ENCODE data around the gene OXNAD1. TPM values are rescaled to one million over a fixed set of nuclear protein-coding genes. Genes with fewer than 3 reads are reported as not detected.

The OXNAD1 gene
- total RNA-seq, 2 experiments from 2014 or later = 37.0 to 38.8 TPM

GRCh38 chr3:16222547-16222946 is 42.5 kb upstream of the OXNAD1 start:
- H3K4me3 Mint-ChIP-seq = no peak overlapping the region
- POLR2A ChIA-PET = no interaction called here
- DNase-seq (no peak), ATAC-seq (no peak)
- peaks cover 1% of the 10 kb centered on the region for H3K27me3 Mint-ChIP-seq
- H3K27ac Mint-ChIP-seq = no peak overlapping the region
- no peaks in the 10 kb centered on the region for H3K36me3 Mint-ChIP-seq (ENCODE audit: low read depth)
- H3K4me1 Mint-ChIP-seq (ENCODE audit: low read depth) = no peaks in the 10 kb centered on the region
- TF ChIP-seq CTCF (IDR thresholded peaks at IDR 0.05) = no peak
- H3K9me3 Mint-ChIP-seq = no peaks in the 10 kb centered on the region
- intact Hi-C loops (cut with micrococcal nuclease) = no loop called here
- CTCF ChIA-PET = interaction anchor here (2.0 kb wide), 1 partner anchor 173 kb away, joined by 5 read pairs; no protein-coding TSS in a partner anchor

- TF ChIP-seq CTCF (IDR thresholded peaks at IDR 0.05) = no peak
- DNase-seq = no peak
- H3K36me3 Mint-ChIP-seq (ENCODE audit: low read depth) = no peaks in the 10 kb centered on the region
- no peaks in the 10 kb centered on the region for H3K27me3 Mint-ChIP-seq
- H3K27ac Mint-ChIP-seq = no peak overlapping the region
- no peaks in the 10 kb centered on the region for H3K9me3 Mint-ChIP-seq
- POLR2A ChIA-PET = no interaction called here
- no peak overlapping the region for H3K4me3 Mint-ChIP-seq
- H3K4me1 Mint-ChIP-seq (ENCODE audit: low read depth) = no peaks in the 10 kb centered on the region
- CTCF ChIA-PET = no interaction called here
- no peak for ATAC-seq
- intact Hi-C loops (cut with micrococcal nuclease) = no loop called here
These were observed 40.7 kb upstream of the OXNAD1 start for GRCh38 chr3:16224325-16224724.

GRCh38 chr3:16227566-16227965 is 37.4 kb upstream of the OXNAD1 start:
- Mint-ChIP-seq H3K27ac (no peak overlapping the region), H3K9me3 (no peaks in the 10 kb centered on the region), H3K36me3 (ENCODE audit: low read depth) (no peaks in the 10 kb centered on the region), H3K27me3 (no peaks in the 10 kb centered on the region), H3K4me1 (ENCODE audit: low read depth) (no peaks in the 10 kb centered on the region), H3K4me3 (no peak overlapping the region)
- CTCF ChIA-PET = interaction anchor here (0.6 to 1.2 kb wide), 2 partner anchors 16 to 467 kb away, joined by 3 read pairs; no protein-coding TSS in a partner anchor
- ATAC-seq = no peak
- POLR2A ChIA-PET = no interaction called here
- intact Hi-C loops (cut with micrococcal nuclease) = no loop called here
- TF ChIP-seq CTCF (IDR thresholded peaks at IDR 0.05) = no peak
- no peak for DNase-seq

GRCh38 chr3:16229681-16230080 is 35.3 kb upstream of the OXNAD1 start:
- Mint-ChIP-seq H3K27ac (no peak overlapping the region), H3K4me3 (no peak overlapping the region), H3K4me1 (ENCODE audit: low read depth) (no peaks in the 10 kb centered on the region), H3K27me3 (peaks cover 4% of the 10 kb centered on the region), H3K36me3 (ENCODE audit: low read depth) (no peaks in the 10 kb centered on the region), H3K9me3 (no peaks in the 10 kb centered on the region)
- intact Hi-C loops (cut with micrococcal nuclease) = no loop called here
- CTCF ChIA-PET = interaction anchor here (0.7 to 0.9 kb wide), 2 partner anchors 13 to 36 kb away, joined by 3 read pairs; no protein-coding TSS in a partner anchor
- ATAC-seq = no peak
- POLR2A ChIA-PET = no interaction called here
- no peak for DNase-seq
- no peak for TF ChIP-seq CTCF (IDR thresholded peaks at IDR 0.05)

GRCh38 chr3:16231983-16232382 is 33.0 kb upstream of the OXNAD1 start:
- DNase-seq (no peak), ATAC-seq (no peak)
- Mint-ChIP-seq H3K9me3 (no peaks in the 10 kb centered on the region), H3K27ac (no peak overlapping the region), H3K36me3 (ENCODE audit: low read depth) (no peaks in the 10 kb centered on the region), H3K4me1 (ENCODE audit: low read depth) (no peaks in the 10 kb centered on the region), H3K4me3 (no peak overlapping the region), H3K27me3 (peaks cover 4% of the 10 kb centered on the region)
- ChIA-PET CTCF (interaction anchor here (1.1 kb wide), 1 partner anchor 12 kb away, joined by 3 read pairs; no protein-coding TSS in a partner anchor), POLR2A (interaction anchor here (1.4 kb wide), 1 partner anchor 13 kb away, joined by 3 read pairs; no protein-coding TSS in a partner anchor)
- no peak for TF ChIP-seq CTCF (IDR thresholded peaks at IDR 0.05)
- intact Hi-C loops (cut with micrococcal nuclease) = no loop called here

Data from activated CD8-positive, alpha-beta T cell treated with anti-CD3 and anti-CD28 coated beads for 36 hours (primary cell).